Breast epithelium (tissue), 3 donors: ENCODE results near the gene DDX28.

Experiments
- CTCF ChIP-seq, 3 donors: fragments of 450-650 bp; IDR thresholded peaks; one replicate each; pipeline ENCODE4 v1.5.1; 2016 to 2017; ENCODE audit warnings: antibody characterized with exemption in 3 of 3, mild to moderate bottlenecking in 3 of 3, moderate library complexity in 3 of 3
- POLR2AphosphoS5 ChIP-seq, 3 donors: sonication (generic); formaldehyde crosslinking; IDR thresholded peaks; one replicate each; pipeline ENCODE4 v1.6.1; 2017; ENCODE audit warnings: antibody characterized with exemption in 3 of 3

GRCh38 chr16:67987460-67988160, 35.4 kb downstream of the DDX28 start:
- TF ChIP-seq POLR2AphosphoS5 (IDR thresholded peaks at IDR 0.05) (no peak), CTCF (IDR thresholded peaks at IDR 0.05) (no peak)
